Astrocyte of the cerebellum (primary cell): ENCODE measurements around the gene SPATA7.

Source experiments
- DNase-seq: peaks from one replicate; pipeline ENCODE4 v3.0.0-alpha.2; 2011; ENCODE audit warnings: low read depth
- H3K4me3 ChIP-seq: 2 replicates; pipeline ENCODE4 v1.5.1; 2011; ENCODE audit warnings: mild to moderate bottlenecking, low read depth, low read length, moderate library complexity
- CTCF ChIP-seq: IDR thresholded peaks from 2 replicates; pipeline ENCODE4 v1.5.1; 2012; ENCODE audit warnings: low read length, low read depth, moderate library complexity, mild to moderate bottlenecking; ENCODE audit errors: missing control alignments
- in situ Hi-C: cut with HindIII; loops from 2 replicates; pipeline ENCODE4 v1.10.0; 2017; ENCODE audit warnings: low sequenced_read_pairs

SPATA7 gene

GRCh38 chr14:88477513-88478250 is 92.2 kb downstream of the SPATA7 start:
- DNase-seq = no peak
- TF ChIP-seq CTCF = no peak
- no peak overlapping the region for H3K4me3 ChIP-seq
- in situ Hi-C loops = no loop called here

GRCh38 chr14:88478931-88479330 is 93.5 kb downstream of the SPATA7 start:
- in situ Hi-C loops = no loop called here
- TF ChIP-seq CTCF = no peak
- no peak for DNase-seq
- no peak overlapping the region for H3K4me3 ChIP-seq

- no peak overlapping the region for H3K4me3 ChIP-seq
- in situ Hi-C loops = no loop called here
- DNase-seq = no peak
- no peak for TF ChIP-seq CTCF
These were observed 94.1 kb downstream of the SPATA7 start for GRCh38 chr14:88479574-88479987.

GRCh38 chr14:88481059-88481458 is 95.6 kb downstream of the SPATA7 start:
- H3K4me3 ChIP-seq = no peak overlapping the region
- no peak for TF ChIP-seq CTCF
- in situ Hi-C loops = no loop called here
- no peak for DNase-seq

GRCh38 chr14:88481794-88482193 is 96.3 kb downstream of the SPATA7 start:
- no peak for TF ChIP-seq CTCF
- in situ Hi-C loops = no loop called here
- no peak overlapping the region for H3K4me3 ChIP-seq
- DNase-seq = no peak

- no peak for TF ChIP-seq CTCF
- no peak for DNase-seq
- no peak overlapping the region for H3K4me3 ChIP-seq
- in situ Hi-C loops = no loop called here
These were observed 97.1 kb downstream of the SPATA7 start for GRCh38 chr14:88482524-88482923.
